Superior temporal gyrus (tissue), 1 donor: Measurements from ENCODE around the gene TRAF3IP1.
"Not testable (repeated sequence)": the region's sequence is repeated elsewhere in the genome, so short reads cannot be mapped to it uniquely, and the experiment has no call there.

ENCODE experiments used
- DNase-seq: peaks from one replicate; pipeline ENCODE4 v3.0.0-alpha.2; 2016; ENCODE audit errors: extremely low spot score

The TRAF3IP1 gene

DNA sequence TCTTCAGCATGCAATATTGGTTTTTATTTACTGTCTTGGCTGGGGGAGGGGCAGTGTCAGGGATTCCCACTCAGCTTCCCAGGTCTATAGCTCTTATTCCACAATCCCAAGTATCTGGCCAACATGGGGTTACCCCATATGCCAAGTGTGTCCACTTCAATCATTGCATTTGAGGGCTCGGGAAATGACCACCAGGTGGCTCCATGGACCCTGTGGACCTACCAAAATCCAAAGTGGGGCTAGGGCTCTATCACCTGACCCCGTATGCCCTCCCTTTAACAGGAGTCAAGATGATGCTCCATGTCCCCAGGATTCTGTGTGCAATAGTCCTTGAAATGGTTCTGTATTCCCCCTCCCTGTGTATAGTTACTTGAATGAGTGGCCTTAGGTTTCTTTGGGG, 12.1 kb upstream of the TRAF3IP1 start:
- DNase-seq: no peak

DNA sequence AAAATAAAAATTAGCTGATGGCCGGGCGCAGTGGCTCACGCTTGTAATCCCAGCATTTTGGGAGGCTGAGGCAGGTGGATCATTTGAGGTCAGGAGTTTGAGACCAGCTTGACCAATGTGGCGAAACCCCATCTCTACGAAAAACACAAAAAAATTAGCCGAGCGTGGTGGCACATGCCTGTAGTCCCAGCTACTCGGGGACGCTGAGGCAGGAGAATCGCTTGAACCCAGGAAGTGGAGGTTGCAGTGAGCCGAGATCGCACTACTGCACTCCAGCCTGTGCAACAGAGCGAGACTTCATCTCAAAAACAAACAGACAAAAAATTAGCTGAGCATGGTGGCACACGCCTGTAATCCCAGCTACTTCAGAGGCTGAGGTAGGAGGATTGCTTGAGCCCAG, 9.6 kb upstream of the TRAF3IP1 start:
- not testable (repeated sequence) for DNase-seq

- DNase-seq: no peak
These were observed 6.9 kb upstream of the TRAF3IP1 start for GRCh38 chr2:238313289-238313990.

DNA sequence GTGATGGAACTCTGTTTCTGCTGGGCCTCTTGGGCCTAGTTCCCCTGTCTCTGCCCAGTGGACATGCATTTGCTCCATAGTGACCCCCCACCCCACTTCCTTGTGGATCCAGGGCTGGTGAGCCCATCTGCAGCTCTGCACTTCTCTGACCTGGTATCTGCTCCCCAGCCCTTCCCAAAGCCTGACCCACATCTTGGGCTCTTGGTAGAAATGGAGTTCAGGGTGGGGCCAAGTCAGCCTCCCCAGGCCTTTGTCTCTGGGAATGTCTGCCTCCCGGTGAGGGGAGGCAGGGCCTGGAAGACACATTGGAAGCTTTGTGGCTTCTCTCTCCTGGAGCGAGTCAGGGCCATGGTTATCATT, 6.3 kb upstream of the TRAF3IP1 start:
- DNase-seq: no peak

DNA sequence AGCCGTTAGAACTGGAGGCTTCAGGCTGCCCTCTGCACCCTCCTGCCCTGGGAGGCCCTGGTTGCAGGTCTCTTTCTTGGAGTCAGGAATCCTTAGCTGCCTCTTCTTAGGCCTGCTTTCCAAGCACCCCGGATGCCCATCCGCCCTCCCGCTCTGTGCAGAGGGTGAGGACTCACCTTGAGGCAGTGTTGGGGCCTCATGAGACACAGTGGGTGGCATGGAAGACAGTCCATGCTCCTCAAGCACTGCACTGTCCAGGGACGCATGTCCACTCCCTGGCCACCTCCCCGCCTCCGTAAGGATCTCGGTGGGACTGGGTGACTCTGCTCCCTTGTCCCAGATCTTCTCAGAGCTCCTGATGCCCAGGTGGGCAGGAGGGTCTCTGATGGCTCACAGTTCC, 5.7 kb upstream of the TRAF3IP1 start:
- no peak for DNase-seq

- no peak for DNase-seq
These were observed 5.2 kb upstream of the TRAF3IP1 start for GRCh38 chr2:238315031-238315595.

DNA sequence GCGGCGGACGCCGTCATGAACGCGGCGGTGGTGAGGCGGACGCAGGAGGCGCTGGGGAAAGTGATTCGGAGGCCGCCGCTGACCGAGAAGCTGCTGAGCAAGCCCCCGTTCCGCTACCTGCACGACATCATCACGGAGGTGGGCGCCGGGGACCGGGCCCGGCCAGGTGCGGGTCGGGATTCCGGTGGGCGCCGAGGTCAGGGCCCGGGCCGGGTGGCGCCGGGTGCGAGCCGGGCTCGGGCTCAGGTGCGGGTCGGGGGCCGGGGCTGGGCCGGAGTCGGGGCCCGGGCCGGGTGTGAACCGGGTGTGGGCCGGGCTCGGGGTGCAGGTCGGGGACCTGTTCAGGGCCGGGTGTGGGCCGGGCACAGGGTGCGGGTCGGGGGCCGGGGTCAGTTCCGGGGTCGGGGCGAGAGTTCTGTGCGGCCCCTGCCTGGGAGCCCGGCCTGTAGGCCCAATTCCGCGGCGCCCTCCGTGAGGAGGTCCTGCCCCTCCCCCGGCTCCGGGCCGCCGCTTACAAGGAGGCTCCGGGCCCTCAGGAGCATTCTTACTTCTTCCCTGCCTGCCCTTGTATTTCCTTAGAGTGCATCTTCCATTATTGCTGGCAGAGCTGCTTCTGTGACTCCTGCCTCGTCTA, 447 bp downstream of the TRAF3IP1 start:
- DNase-seq: no peak

DNA sequence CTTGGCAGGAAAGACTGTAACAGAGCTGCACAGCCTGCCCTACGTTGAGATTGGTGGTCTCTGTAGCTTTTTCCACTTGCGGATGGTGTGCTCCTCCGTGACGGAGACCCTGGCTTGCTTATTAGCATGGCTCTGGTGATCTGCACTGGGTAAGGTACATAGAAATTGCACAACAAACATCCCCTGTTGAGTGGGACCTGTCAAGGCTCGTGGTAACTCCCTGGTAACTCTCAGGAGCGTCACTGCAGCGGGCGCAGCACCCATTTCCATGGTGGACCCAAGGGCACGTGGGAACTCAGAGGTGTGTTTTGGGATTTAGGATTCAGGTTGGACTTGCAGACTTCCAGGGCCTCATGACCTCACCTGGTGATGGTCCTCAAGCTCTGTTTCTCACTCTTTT, 1.1 kb downstream of the TRAF3IP1 start:
- DNase-seq: no peak

GRCh38 chr2:238322001-238322411, 1.7 kb downstream of the TRAF3IP1 start:
- DNase-seq: no peak

DNA sequence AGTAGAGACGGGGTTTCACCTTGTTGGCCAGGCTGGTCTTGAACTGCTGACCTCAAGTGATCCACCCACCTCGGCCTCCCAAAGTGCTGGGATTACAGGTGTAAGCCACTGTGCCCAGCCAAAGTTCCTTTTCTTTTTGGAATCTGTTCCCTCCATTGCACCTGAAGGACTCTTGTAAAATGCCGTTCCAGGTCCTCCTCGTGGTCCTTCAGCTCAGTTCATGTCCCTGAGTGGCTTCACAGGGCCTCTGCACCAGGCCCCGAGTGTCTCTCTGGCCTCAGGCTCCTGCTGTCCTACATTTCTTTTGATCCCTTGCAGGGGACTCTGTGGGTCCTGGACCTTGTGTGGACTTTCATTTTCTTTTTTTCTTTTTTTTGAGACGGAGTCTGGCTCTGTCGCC, 3.9 kb downstream of the TRAF3IP1 start:
- DNase-seq: not testable (repeated sequence)

- DNase-seq: no peak
These were observed 5.4 kb downstream of the TRAF3IP1 start for GRCh38 chr2:238325694-238326093.

DNA sequence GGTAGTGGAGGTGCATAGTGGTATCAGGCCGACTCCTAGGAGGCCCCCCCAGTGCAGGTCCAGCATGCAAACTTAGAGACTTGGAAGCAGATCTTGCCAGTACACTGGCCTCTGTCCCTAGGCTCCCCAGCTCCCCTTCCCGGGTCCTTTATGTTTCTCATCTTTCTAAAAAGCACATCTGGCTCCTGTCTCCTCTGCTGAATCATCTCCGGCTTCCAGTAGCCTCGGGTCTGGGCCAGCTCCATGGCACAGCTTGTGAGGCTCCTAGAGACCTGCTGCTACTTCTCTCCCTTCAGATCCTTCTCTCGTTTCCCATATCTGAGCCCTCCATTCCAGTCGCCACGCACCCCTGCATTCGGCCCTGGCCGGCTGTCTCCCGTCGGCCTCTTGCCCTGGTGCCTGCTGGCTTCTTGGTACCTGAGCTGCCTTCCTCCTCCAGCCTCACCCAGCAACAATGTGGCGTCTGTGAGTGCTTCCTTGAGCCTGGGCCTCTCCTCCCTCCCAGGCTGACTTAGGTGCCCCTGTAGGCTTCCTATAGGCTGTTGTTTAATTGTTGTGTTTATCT, 6.6 kb downstream of the TRAF3IP1 start:
- no peak for DNase-seq

- DNase-seq: no peak
These were observed 7.4 kb downstream of the TRAF3IP1 start for GRCh38 chr2:238327751-238328150.

DNA sequence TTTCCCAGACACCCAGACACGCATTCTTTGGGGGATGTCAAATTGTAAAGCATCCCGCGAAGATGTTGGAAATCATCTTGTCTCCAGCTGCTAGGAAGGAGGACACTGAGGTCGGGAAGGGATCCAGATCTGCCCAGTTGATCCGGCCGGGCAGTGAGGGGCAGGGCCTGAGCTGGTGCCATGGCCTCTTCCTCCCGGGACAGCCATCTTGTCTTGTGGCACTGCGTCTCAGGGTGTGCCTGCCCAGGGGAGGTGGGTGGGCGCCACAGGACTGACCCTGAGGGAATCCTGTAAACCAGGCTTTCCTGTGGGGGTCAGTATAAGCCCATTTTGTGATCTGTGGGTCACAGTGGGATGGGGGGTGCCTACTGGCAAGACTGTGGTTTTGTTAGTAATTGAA, 10.1 kb downstream of the TRAF3IP1 start:
- DNase-seq: no peak

DNA sequence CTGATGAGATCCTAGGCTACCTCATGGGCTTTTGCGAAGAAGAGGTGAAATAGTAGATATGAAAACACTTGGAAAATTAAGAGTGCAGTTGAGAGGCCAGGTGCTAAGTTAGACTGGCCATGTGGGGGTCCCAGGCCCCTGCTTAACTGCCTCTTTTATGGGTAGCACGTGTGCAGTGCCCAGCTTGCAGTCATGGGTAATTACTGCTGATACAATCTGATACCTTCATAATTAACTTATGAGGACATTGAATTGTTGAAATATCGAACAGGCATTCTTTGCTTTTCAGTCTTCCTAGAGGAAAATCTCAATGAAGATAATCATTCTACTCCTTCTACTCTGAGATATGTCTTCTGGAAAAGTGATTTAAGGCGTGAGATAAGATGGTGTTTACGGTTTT, 11.6 kb downstream of the TRAF3IP1 start:
- DNase-seq: no peak

DNA sequence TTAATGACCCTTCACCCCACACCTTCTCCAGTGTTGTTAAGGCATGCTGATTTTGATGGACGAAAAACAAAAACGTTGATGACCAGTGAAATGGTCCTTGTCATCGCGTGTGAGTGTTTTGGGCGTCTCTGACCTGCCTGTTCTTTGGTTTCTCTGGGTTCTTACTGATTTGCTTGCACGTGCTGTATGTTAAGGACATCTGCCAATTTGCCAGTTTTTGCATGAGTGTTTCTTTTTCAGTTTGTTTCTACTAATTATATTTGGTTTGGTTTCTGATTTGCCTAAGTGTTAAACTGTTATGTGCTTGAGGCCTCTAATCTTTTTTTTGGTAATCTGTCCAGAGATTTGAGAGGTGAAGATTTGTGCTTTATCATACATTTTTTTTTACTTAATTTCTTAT, 14.6 kb downstream of the TRAF3IP1 start:
- DNase-seq: no peak

- not testable (repeated sequence) for DNase-seq
These were observed 15.3 kb downstream of the TRAF3IP1 start for GRCh38 chr2:238335591-238335990.

GRCh38 chr2:238336151-238336550, 15.8 kb downstream of the TRAF3IP1 start:
- no peak for DNase-seq

- no peak for DNase-seq
These were observed 16.6 kb downstream of the TRAF3IP1 start for GRCh38 chr2:238336793-238337444.

GRCh38 chr2:238337846-238338245, 17.5 kb downstream of the TRAF3IP1 start:
- no peak for DNase-seq

- no peak for DNase-seq
These were observed 18.5 kb downstream of the TRAF3IP1 start for GRCh38 chr2:238338710-238339394.

DNA sequence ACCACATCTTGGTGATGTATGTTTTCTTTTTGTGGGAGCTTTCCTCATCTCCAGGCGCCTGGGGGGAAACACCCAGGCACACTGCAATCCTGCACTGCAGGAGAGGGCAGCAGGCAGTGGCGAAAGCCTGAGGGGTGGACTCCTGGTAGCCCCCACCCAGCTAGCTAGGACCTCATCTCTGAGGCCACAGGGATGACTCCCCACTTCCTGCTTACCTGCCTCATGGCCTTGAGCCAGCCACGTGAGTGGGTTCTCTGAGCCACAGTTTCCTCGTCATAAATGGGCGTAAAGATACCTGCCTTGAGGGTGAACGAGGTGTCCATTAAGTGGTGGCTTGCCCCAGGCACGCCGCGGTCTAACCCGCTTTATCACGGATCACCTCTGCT, 19.1 kb downstream of the TRAF3IP1 start:
- DNase-seq: no peak
